HG03469 (cell line): ENCODE measurements around the gene TUBA4B.
"Not testable (repeated sequence)": the region's sequence is repeated elsewhere in the genome, so short reads cannot be mapped to it uniquely, and the experiment has no call there.

Experiments
- ATAC-seq: cut with Tn5 transposase; IDR thresholded peaks from one replicate; pipeline ENCODE4 v1.9.1; 2021; ENCODE audit warnings: mild to moderate bottlenecking, moderate library complexity, moderate number of reproducible peaks; ENCODE audit not compliant: unreplicated experiment

Gene TUBA4B

DNA sequence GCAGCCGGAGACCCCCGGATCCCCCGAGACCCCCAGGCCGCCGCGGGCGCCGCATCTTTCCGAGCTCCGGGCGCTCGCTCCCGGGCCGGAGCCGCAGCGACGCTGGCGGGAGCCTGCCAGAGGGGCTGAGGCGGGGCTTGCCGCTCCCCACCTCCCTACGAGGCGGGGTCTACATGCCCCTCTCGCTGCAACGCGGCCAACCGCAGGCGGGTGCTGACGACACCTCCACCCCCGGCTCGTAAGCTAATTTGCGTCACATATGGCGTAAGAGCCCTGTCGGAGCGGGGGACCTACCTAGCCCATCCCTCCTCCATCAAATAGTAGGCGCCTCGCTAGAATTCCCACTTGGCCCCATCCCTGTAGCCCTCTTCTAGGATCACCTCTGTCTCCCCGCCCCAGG is 56.2 kb downstream of the TUBA4B start, which contains the start of gene PTPRN:
PTPRN (minus strand) TSS at position 124 of the 400 bp plus-strand sequence; CDS start at position 55, 69 bp downstream.
- ATAC-seq: no peak

DNA sequence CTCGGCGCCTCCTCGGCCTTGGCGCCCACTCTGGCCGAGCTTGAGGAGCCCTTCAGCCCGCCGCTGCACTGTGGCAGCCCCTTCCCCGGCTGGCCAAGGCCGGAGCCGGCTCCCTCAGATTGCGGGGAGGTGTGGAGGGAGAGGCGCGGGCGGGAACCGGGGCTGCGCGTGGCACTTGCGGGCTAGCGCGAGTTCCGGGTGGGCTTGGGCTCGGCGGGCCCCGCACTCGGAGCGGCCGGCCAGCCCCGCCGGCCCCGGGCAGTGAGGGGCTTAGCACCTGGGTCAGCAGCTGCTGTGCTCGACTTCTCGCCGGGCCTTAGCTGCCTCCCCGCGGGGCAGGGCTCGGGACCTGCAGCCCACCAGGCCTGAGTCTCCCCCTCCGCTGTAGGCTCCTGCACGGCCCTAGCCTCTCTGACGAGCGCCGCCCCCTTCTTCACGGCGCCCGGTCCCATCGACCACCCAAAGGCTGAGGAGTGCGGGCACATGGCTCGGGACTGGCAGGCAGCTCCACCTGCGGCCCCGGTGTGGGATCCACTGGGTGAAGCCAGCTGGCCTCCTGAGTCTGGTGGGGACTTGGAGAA is 59.7 kb downstream of the TUBA4B start:
- ATAC-seq: not testable (repeated sequence)

DNA sequence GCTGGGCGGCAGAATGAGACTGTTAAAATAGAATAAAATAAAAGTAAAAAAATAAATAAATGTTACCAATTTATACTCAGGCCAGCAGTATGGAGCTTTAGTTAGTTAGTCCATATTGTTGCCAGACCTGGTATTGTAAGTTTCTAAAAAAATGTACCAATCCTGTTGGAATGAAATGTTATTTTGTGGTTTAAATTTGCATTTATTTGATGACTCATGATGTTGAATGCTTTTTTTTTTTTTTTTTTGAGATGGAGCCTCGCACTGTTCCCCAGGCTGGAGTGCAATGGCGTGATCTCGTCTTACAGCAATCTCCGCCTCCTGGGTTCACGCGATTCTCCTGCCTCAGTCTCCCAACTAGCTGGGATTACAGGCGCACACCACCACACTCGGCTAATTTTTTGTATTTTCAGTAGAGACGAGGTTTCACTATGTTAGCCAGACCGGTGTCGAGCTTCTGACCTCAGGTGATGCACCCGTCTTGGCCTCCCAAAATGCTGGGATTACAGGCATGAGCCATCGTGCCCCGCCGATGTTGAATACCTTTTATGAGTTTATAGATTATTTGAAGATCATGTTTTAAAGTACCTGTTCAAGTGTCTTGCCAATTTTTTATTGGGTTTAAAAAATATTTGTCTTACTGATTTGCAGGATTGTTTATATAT is 61.9 kb downstream of the TUBA4B start:
- no peak for ATAC-seq
